ENCODE measurements around the gene EVPL. TPM values are rescaled to one million over a fixed set of nuclear protein-coding genes. Genes with fewer than 3 reads are reported as not detected.

EVPL gene
- total RNA-seq, result not detected in 2 replicates

DNA sequence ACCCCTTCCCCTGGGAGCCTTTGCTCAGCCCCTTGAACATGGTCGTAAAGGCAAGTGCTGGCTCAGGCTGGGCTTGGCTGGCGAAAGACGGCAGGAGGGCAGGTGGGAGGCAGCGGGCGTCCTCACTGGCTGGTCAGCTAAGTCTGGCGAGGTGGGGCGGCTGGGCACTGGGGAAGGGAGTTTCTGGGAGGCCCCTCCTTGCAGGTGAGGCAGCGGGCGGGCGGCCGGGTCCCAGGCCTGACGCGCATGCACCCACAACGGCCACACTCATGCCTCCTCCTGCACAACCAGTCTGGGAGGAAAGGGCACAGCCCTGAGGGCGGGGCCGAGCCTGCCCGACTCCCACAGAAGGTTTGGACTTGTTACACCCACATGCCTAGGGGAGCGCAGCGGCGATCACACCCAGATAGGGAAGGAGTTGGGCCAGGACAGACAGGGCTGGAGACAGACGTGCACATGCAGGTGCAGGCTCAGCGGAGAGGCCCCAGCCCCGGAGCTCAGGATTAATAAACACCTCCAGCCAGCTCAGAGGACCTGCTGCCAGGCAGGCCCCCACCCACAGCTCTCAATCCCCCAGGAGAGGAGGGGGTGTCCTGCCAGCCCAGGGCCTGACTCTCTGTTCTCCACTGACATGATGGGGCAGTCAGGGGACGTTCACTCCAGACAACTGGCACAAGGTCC is at the start of gene EVPL:
Gene EVPL (minus strand): TSS at position 148 of the 681 bp plus-strand sequence. CDS start 108 bp downstream, at position 40.

GRCh38 chr17:76074390-76075363 is 47.6 kb upstream of the EVPL start, which contains the start of gene GALR2:
Gene GALR2 (plus strand): TSS chr17:76074781. CDS start chr17:76074884, 103 bp downstream.

DNA sequence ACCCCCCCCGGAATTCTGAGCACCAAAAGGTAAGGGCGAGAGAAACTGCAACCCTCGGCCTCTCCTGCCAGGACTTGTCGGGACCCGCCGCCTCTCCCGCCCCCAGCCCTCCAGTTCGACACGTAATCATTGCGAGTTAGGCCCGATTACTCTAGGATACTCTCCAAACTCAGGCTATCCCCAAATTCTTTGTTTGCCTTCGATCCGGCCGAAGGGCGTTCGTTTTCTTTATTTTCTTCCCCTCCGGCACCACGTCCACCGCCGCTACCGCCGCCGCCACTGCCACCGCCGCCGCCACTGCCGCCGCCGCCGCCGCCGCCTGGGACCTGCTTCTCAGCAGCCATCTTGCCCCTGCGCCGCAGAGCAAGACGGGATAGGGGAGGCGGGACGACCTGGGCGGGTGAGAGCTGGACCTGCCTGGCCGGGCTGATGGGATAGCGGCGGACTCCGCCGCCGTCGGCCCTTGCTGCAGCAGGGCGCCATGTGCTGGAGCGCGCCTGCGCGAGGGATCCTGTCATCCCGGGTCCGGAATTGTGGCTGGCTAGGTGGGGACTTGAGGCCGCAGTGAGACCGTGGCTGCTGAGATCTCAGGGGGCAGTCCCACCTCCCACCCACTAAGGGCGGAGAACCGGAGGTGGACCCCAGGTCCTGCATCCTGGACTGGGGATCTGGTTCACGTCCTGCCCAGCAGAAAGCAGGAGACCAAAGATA is 45.2 kb upstream of the EVPL start, which contains the start of gene SRP68:
Gene SRP68 (minus strand): TSS at position 370 of the 711 bp plus-strand sequence. CDS start 26 bp downstream, at position 344.

GRCh38 chr17:76000755-76001521 is 26.2 kb downstream of the EVPL start, which contains the start of gene CDK3:
Gene CDK3 (plus strand): TSS chr17:76000855. CDS start chr17:76001426, 571 bp downstream.

DNA sequence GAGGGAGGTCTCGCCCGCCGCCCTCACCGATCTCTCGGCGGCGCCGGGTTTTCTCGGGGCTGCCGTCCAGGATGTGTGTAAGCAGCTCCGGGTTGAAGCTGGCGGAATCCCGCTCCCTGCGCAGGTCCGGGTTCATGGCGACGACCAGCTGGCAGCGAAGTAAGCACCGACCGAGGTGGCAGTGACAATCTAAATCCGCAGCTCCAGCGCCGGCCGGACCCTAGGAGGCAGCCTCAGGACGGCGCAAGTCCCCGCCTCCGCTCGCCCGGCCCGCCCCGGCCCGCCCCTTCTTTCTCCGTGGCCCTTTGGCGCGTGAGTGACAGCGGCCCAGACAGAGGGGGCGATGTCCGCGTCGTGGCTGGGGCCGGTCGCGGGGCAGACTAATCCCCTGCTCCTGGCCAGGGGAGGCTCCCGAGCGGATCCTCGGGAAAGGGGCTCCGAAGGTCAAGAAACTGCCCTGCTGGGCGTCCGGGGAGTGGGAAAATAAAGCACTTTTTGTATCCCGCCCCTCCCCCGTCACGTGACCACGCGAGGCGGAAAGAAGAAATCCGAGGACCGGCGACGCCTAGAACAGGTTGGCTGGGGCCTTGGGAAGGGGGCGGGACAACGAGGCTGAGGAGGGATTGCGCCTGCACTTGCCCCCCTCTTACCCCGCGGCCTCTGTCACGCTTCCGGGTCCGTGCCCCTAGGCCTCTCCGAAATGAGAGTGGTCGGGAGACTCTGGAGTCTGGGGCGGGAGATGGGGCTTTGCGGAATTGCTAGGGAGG is 48.0 kb downstream of the EVPL start, which contains the start of the genes ACOX1 and TEN1:
Gene ACOX1 (minus strand): TSS at position 229 of the 767 bp plus-strand sequence. CDS start 93 bp downstream, at position 136.
Gene TEN1 (plus strand): TSS at position 303 of the 767 bp plus-strand sequence. CDS start 6,953 bp downstream, outside the sequence.

Other genes with a start within 250 kb of the EVPL start
- 18.5 and 23.1 TPM in 2 replicates for gene UNK, start 242.5 kb downstream of the EVPL start, total RNA-seq
- gene UNC13D, start 182.9 kb downstream of the EVPL start, total RNA-seq, result 3.5 and 3.7 TPM in 2 replicates
- 21.3 and 38.9 TPM in 2 replicates for gene WBP2, start 172.0 kb downstream of the EVPL start, total RNA-seq
- gene TRIM47, start 148.7 kb downstream of the EVPL start, total RNA-seq, result 21.5 and 38.1 TPM in 2 replicates
- 16.9 and 26.8 TPM in 2 replicates for gene TRIM65, start 130.4 kb downstream of the EVPL start, total RNA-seq
- 37.6 and 43.0 TPM in 2 replicates for gene MRPL38, start 122.4 kb downstream of the EVPL start, total RNA-seq
- 7.7 TPM in 2 replicates for gene FBF1, start 86.3 kb downstream of the EVPL start, total RNA-seq
- gene ACOX1, start 48.1 kb downstream of the EVPL start, total RNA-seq, result 64.3 and 67.8 TPM in 2 replicates
- gene TEN1, start 48.1 kb downstream of the EVPL start, total RNA-seq, result 11.5 and 14.1 TPM in 2 replicates
- 0.40 and 0.86 TPM in 2 replicates for gene CDK3, start 26.5 kb downstream of the EVPL start, total RNA-seq
- 46.4 and 48.1 TPM in 2 replicates for gene SRP68, start 45.2 kb upstream of the EVPL start, total RNA-seq
- not detected in 2 replicates for gene GALR2, start 47.5 kb upstream of the EVPL start, total RNA-seq
- 0.07 TPM in 1 of 2 replicates, not detected in the other for gene ZACN, start 51.9 kb upstream of the EVPL start, total RNA-seq
- gene EXOC7, start 76.5 kb upstream of the EVPL start, total RNA-seq, result 67.6 and 70.4 TPM in 2 replicates
- not detected in 2 replicates for gene FOXJ1, start 113.9 kb upstream of the EVPL start, total RNA-seq
- 0.22 and 0.93 TPM in 2 replicates for gene RNF157, start 213.2 kb upstream of the EVPL start, total RNA-seq
- gene UBALD2, start 238.0 kb upstream of the EVPL start, total RNA-seq, result 11.7 and 14.9 TPM in 2 replicates